Activated T-helper 1 cell treated with anti-CD3 and anti-CD28 coated beads, Interleukin-2, amount 50 U/mL, for 16 hours (primary cell): Measurements from ENCODE around the gene DYNLT2.
A peak's percentile ranks its signal among the peaks of the same experiment; 100 is the strongest.

Experiments used
- DNase-seq, 2 donors: peaks; one replicate each; pipeline ENCODE4 v3.0.0-alpha.2; 2020; ENCODE audit warnings: low read depth in 1 of 2, low spot score in 1 of 2

Gene DYNLT2

GRCh38 chr6:169751242-169752073 is at the start of gene DYNLT2, which contains the start of gene ERMARD:
DYNLT2 (minus strand) TSS chr6:169751572; CDS start chr6:169751458, 114 bp downstream.
ERMARD (plus strand) TSS chr6:169751622; CDS start chr6:169751658, 36 bp downstream.
- DNase-seq: peak; percentile 82 to 91

- no peak for DNase-seq
Measured at GRCh38 chr6:169800668-169801395, 49.5 kb upstream of the DYNLT2 start.

GRCh38 chr6:169800116-169800667 is 48.8 kb upstream of the DYNLT2 start:
- DNase-seq: no peak

DNA sequence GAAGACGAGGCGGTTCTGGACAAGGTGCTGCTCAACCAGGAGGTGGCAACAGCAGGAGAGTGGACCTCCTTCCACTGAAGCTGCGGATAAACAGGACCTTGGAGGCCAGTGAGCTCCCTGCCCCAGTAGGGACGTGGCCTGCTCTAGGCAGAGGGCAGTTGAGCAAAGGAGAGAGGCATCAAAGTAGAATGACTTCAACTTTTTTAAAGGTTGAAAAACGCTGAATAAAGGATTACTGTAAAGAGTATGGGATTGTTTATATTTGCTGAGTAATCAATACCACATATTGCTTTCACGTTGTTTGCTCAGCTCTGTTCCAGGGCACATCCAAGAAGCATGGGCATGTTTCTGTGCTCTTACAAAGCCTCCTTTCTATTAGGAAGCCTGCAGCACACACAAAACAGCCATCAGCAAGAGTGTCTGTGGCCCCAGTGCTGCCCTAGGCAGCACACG is 48.1 kb upstream of the DYNLT2 start:
- DNase-seq: no peak

DNA sequence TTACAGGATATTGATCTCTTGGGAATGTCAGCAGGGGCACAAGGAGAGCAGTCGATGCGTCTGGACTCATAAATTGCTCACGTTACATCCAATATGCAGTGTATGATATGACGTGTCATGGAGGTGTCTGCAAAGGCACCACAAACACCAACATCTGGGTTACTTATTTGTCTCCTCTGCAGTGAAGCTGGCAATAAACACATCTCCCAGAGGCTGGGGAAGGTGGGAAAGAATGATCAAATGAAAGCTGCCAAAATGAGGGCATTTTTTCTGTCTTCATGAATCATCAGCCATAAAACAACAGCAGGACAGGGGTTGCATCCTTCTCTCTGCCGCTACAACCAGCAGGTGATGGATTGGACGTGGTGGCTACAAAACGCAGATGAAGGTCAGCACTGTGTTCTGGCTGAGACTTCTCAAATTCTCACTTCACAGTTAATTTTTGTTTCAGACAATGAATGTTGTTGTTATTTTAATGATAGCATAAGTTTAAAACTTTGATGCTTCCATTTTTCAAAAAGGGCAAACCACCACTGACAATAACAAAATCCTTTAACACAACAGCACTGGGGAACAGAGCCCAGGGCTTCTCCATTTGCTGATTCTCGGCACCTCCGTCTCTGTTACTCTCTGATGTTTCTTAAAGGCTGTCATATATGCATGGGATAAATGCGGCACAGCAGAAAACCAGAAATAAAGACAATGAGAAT is 47.5 kb upstream of the DYNLT2 start:
- DNase-seq: no peak

- no peak for DNase-seq
Measured at GRCh38 chr6:169795196-169795595, 43.8 kb upstream of the DYNLT2 start.

GRCh38 chr6:169794317-169795055 is 43.1 kb upstream of the DYNLT2 start:
- no peak for DNase-seq

GRCh38 chr6:169793408-169793807 is 42.0 kb upstream of the DYNLT2 start:
- no peak for DNase-seq

DNA sequence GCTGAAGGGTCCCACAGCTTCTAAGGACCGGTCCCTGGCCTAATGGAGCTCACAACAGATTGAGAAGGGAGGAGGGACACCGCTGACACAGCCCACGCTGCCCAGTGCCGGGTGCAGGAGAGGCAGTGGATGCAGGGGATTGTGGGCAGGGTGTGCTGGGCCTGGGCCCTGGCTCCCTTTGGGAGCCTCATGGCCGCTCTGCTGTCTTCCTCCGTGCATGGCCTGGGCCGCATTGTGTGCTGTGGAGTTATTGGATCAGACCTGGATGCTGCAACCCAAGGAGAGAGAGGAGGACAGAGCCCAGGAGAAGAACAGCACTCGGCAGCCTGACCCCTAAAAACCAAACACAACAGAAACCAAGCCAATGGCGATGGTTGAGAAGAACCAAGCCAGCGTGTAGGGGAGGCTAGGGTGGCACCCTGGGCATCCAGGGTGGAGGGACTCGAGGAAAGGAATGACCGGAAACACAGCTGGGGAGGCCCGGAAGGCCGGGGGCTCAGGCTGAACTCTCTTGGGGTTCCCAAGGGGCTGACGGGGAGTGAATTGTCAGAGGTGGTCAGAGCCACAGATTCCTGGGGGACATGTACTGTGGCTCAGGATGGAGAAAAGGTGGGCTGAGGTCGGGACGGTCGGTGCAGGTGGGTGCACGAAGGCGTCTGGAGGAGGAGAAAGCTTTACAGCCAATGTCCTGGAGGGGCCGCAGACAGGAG is 41.1 kb upstream of the DYNLT2 start:
- DNase-seq: no peak

GRCh38 chr6:169791721-169792131 is 40.4 kb upstream of the DYNLT2 start:
- DNase-seq: no peak

DNA sequence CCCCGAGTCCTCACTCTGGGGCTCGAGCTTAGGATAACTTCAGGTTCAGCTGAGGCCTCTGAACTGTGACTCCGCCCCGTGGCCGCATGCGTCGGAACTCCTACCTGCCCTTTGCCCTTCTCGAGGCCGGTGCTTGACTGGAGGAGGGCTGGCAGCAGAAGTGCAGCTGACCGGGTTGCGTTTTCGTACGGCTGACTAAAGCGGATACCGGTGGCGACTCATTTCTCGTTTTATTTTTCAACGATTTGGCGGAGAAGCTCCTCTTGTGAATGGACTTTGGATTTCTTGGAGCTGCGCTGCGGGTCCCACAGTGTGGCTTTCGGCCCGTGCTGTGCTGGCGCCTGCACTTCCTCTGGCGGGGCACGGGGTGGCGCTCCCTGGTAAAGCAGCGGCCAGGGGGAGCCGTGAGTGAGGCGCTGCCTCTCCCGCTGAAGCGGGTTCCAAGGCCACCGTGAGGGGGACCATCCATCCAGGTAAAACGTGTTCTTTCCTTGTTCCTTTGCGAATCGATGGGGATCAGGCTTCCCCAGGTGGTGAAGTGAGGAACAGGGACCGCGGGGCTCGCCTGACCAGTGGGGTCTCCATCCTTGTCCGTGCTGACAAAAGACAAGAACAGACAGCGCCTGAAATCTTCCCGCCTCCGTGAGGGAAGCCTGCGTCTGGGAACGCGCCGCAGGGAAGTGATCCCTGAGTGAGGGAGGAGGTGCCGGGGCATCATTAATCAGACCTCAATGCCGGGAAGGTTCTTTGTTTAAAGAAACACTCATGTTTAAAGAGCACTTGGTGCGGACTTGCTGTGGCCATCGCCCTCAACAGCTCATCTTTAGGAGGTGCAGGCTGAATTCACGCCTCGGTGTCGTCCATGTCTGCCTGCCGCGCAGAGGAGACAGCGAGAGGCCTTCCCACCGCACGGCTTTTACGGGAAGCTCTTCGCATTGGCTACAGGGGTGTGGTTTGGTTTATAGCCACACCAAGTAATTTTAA is 38.9 kb upstream of the DYNLT2 start:
- DNase-seq: peak; percentile 52 to 57

DNA sequence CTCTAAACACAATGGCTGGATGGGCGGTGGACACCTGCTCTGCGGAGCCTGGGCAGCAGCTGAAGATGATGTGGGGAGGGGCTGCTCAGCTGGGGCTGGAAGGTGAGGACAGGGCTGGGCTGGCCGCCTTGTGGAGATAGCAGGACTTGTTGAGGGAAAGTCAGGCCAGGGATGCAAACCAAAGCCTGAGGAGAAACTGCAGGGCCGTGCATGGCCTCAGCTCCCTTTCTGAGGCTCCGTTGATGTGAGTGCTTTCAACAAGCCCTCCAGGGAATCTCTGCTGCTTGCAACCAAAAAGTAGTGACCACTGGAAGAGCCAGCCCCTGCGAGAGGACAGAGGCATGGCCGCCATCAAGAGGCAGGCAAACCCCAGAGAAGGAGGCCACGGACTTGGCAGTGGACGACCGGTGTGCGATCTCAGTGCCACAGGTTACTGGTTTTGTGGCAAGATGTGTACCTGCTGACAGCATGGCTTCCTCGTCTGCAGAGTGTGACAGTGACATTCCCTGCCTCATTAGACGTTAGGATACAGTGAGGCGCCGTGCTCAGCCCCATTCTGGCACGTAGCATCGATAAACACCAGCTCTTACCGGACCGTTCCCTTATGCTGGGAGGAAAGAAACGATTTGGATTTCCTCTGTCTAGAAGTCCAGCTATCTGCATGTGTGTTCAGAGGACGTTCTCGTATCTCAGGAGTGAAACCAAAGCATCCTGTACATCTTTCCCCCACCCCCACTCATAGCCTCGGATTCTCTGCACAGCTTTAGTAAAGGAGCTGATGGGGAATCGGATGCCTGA is 38.0 kb upstream of the DYNLT2 start:
- DNase-seq: no peak

DNA sequence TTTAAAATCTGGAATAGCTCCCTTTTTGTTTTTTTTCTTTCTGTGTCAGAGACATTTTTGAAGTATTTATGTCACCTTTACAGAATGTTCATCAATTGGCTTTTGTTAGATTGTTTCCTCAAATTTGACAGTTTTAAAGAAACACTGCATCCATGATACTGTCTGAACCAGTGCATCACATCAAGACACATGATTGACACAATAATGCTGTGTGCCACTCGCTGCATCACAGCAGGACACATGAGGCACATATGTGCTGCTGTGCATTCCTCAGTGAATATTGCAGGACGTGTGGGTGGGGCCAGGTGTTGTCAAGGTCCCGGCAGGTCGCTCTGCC is 37.4 kb upstream of the DYNLT2 start:
- no peak for DNase-seq

DNA sequence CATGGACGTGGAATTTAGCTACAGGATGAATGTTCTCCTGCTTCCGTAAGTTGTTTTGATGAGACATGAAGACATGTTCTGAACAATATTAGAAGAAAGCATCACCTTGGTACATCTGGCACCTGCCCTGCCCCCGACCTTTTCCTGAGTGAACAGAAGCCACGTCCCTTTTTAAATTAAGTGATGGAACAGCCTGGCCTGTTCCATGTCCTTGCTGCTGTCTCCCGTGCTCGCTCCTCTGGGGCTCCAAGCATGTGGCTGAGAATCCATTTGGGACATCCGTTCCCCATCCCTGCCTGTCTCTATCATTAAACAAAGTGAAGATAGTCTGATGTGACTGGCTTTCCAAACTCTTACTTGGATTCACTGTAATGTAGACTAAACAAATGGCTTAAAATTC is 36.4 kb upstream of the DYNLT2 start:
- DNase-seq: no peak

- DNase-seq: no peak
Measured at GRCh38 chr6:169786349-169786748, 35.0 kb upstream of the DYNLT2 start.

- no peak for DNase-seq
Measured at GRCh38 chr6:169785566-169785965, 34.2 kb upstream of the DYNLT2 start.

DNA sequence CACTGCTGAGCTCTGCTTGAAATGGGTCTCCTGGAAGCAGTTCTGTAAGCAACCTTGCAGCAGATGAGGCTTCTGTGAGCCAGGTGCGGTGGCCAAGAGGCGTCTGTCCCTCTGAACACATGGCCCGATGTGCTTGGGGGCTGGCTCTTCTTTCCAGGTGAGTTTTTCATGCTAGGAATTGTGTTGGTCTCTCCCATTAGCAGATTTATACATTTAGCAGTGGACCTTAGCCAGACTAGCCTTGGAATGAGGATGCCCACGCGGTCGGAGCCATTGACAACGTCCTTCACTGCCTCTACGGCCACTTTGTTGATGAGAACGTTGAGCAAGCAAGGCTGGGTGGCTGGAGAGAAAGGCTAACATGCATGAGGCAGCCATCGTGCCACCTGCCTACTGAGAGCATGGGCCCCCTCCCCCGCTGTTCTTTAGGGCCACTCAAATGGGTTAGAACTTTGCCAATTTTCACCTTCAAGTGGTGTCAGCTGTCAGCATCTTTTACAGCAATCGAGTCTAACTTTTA is 33.5 kb upstream of the DYNLT2 start:
- DNase-seq: no peak
